ENCODE results near the gene TMEM106C. TPM values are rescaled to one million over a fixed set of nuclear protein-coding genes. Genes with fewer than 3 reads are reported as not detected.
"Not testable (repeated sequence)": the region's sequence is repeated elsewhere in the genome, so short reads cannot be mapped to it uniquely, and the experiment has no call there.

TMEM106C gene
- total RNA-seq, 1 donor from 2014 or later: 31.3 TPM

DNA sequence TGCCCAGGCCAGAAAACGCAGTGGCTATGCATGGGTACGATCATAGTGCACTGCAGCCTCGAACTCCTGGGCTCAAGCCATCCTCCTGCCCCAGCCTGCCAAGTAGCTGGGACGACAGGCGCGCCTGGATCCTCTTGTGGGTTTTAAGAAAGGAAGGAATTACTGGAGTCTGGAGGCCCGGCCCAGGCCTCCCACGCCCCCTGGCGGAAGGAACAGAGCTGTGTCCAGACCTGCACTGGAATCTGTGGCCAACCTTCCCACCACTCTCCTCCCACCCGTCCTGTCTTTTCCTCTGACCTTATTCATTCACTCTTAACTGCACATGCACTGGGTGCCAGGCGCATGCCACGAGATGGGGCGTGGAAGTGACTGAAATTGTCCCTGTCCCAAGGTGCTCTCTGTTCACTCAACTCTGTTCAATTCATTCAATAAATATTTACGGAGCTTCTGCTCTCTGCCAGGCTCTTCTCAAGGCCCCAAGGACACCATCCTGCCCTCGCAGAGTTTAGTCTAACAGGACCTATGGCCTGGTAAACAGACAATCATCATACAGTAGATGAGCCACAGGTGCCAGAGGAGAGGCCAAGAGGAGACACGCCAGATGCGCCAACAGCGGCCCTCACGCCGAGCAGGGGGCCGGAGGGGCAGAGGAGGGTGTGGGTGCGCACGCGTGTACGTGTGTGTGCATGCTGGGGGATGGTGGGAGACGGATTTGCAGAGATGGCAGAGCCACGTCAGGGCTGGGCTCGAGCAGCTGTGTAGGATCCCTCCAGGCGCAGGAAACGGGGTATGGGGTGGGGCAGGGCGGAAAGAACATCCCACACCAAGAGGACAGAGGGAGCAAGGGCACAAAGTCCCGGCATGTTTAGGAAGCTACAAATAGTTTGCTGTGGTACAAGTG lies 13.7 kb upstream of the TMEM106C start:
- ChIA-PET POLR2A (interaction anchor here (0.5 to 1.1 kb wide), 2 partner anchors 9 to 244 kb away, joined by 3 to 4 read pairs; partner anchors contain the start of gene RPAP3), CTCF (interaction anchor here (0.7 to 1.3 kb wide), 5 partner anchors 55 to 303 kb away, joined by 3 to 4 read pairs (median 3); no protein-coding TSS in a partner anchor)
- Mint-ChIP-seq H3K36me3 (ENCODE audit: low read depth) (no peaks in the 10 kb centered on the region), H3K9me3 (no peaks in the 10 kb centered on the region), H3K27ac (no peak overlapping the region), H3K4me1 (no peaks in the 10 kb centered on the region), H3K27me3 (peaks cover 30% of the 10 kb centered on the region), H3K4me3 (no peak overlapping the region)
- TF ChIP-seq, protein P1, sequence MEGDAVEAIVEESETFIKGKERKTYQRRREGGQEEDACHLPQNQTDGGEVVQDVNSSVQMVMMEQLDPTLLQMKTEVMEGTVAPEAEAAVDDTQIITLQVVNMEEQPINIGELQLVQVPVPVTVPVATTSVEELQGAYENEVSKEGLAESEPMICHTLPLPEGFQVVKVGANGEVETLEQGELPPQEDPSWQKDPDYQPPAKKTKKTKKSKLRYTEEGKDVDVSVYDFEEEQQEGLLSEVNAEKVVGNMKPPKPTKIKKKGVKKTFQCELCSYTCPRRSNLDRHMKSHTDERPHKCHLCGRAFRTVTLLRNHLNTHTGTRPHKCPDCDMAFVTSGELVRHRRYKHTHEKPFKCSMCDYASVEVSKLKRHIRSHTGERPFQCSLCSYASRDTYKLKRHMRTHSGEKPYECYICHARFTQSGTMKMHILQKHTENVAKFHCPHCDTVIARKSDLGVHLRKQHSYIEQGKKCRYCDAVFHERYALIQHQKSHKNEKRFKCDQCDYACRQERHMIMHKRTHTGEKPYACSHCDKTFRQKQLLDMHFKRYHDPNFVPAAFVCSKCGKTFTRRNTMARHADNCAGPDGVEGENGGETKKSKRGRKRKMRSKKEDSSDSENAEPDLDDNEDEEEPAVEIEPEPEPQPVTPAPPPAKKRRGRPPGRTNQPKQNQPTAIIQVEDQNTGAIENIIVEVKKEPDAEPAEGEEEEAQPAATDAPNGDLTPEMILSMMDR (IDR thresholded peaks at IDR 0.05): no peak
- intact Hi-C loops (cut with micrococcal nuclease): loop anchor here (1.0 kb wide), 2 partner anchors 45 to 234 kb away; partner anchors contain the start of gene VDR
- DNase-seq: no peak
- ATAC-seq (ENCODE audit: low read depth): peak; percentile 69

DNA sequence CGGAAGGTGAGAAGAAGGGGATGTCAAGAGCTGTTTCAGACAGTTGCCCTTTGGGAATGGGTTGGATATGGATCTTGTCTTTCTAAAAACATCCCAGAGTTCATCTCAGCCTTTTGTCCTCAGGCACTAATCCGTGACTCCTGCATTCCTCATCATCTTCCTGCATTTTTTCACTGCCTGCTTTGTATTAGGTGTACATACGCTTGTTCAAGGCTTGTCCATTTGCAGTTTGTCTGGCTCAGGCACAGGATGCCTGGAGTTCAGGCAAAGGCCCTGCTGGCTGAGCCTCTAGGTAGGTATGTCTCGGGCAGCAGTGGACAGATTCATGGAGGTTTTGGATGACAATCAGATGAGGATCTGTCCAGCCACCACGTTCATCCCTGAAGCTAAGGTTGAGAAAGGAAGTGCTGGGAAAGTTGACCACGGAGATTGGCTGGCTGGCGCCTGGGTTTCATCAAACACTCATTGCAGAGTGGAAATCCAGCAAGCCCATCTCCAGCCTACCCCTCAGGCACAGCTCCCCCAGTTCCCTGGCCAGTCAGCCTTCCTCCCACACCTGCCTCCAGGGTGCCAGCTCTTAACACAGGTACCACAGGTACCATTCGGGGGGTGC lies 12.4 kb upstream of the TMEM106C start:
- H3K27me3 Mint-ChIP-seq: peaks cover 29% of the 10 kb centered on the region
- POLR2A ChIA-PET: no interaction called here
- TF ChIP-seq, protein P1 (IDR thresholded peaks at IDR 0.05): no peak
- DNase-seq (no peak), ATAC-seq (ENCODE audit: low read depth) (no peak)
- no peaks in the 10 kb centered on the region for H3K36me3 Mint-ChIP-seq (ENCODE audit: low read depth)
- no peaks in the 10 kb centered on the region for H3K4me1 Mint-ChIP-seq
- CTCF ChIA-PET: no interaction called here
- intact Hi-C loops (cut with micrococcal nuclease): no loop called here
- H3K27ac Mint-ChIP-seq: no peak overlapping the region
- H3K9me3 Mint-ChIP-seq: no peaks in the 10 kb centered on the region
- H3K4me3 Mint-ChIP-seq: no peak overlapping the region

DNA sequence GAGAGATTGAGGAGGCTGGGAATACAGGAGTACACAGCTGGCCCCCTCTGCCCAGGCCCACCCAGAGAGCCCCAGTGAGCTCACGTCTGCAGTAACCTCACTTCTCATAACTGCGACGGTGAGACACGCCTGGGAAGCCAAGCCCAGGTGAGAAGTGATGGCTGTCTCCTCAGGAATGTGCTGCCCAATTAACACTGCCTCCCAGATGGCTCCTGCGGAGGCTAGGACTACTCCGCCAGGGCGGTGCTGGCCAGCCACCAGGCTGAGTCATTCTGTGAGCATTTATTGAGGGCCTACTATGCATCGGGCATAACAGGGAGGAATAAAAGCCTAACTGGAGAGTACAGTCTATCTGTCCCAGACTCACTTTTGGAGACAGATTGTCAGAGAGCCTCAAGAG lies 9.3 kb upstream of the TMEM106C start:
- Mint-ChIP-seq H3K27me3 (peaks cover 20% of the 10 kb centered on the region), H3K4me1 (no peaks in the 10 kb centered on the region), H3K36me3 (ENCODE audit: low read depth) (no peaks in the 10 kb centered on the region), H3K4me3 (no peak overlapping the region), H3K9me3 (peaks cover 3% of the 10 kb centered on the region), H3K27ac (no peak overlapping the region)
- ChIA-PET POLR2A (no interaction called here), CTCF (no interaction called here)
- ATAC-seq (ENCODE audit: low read depth) (no peak), DNase-seq (no peak)
- intact Hi-C loops (cut with micrococcal nuclease): no loop called here
- TF ChIP-seq, protein P1 (IDR thresholded peaks at IDR 0.05): no peak

DNA sequence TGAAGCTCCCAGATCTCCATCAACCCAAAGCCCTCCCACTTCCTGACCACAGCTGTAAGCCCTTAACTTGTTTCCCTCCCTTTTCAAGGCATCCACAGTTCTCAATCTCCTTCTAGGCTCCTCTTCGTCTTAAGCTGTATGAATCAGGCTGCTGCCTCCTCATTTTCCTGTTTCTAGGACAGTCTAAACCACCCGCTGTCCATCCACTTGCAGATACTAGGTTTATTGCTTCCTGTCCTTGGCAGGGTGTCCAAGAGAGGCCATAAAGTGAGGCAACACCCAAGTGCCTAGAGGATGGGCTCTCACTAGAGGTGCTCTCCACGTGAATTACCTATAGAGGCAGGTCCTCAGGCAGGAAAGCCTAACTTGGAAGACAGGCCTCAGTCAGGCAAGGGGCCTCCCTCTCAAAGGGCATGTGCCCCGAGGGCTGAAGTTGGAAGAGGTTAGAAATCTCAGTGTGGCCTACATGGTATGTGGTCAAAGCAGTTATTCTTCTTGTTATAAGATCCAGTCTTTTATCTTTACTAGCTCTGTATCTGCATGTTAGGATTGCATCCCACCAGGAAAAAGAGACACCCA lies 8.8 kb upstream of the TMEM106C start:
- H3K27me3 Mint-ChIP-seq: peaks cover 22% of the 10 kb centered on the region
- TF ChIP-seq, protein P1 (IDR thresholded peaks at IDR 0.05): no peak
- H3K4me3 Mint-ChIP-seq: no peak overlapping the region
- no peaks in the 10 kb centered on the region for H3K4me1 Mint-ChIP-seq
- ChIA-PET CTCF (no interaction called here), POLR2A (interaction anchor here (0.6 kb wide), 1 partner anchor 242 kb away, joined by 3 read pairs; no protein-coding TSS in a partner anchor)
- DNase-seq (no peak), ATAC-seq (ENCODE audit: low read depth) (no peak)
- H3K9me3 Mint-ChIP-seq: peaks cover 3% of the 10 kb centered on the region
- intact Hi-C loops (cut with micrococcal nuclease): no loop called here
- no peaks in the 10 kb centered on the region for H3K36me3 Mint-ChIP-seq (ENCODE audit: low read depth)
- no peak overlapping the region for H3K27ac Mint-ChIP-seq

DNA sequence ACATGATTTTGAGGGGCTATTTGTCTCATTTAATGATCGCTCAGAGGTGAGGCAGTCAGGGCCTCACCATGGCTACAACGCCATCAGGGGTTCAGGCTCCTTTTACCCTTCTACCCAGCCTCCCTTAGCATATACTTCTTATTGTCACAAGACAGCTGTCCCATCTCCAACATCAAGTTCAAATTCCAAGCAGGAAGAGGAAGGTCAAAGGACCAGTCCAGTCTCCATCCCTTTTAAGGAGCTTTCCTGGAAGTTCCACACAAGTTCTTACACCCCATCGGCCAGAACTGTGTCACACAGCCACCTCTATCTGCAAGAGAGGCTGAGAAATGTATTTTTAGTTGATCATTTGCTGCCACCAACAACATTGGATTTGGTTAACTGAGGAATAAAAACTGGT lies 8.3 kb upstream of the TMEM106C start:
- Mint-ChIP-seq H3K4me1 (no peaks in the 10 kb centered on the region), H3K9me3 (peaks cover 3% of the 10 kb centered on the region), H3K36me3 (ENCODE audit: low read depth) (no peaks in the 10 kb centered on the region), H3K4me3 (no peak overlapping the region), H3K27me3 (peaks cover 20% of the 10 kb centered on the region), H3K27ac (no peak overlapping the region)
- ATAC-seq (ENCODE audit: low read depth) (no peak), DNase-seq (no peak)
- TF ChIP-seq, protein P1 (IDR thresholded peaks at IDR 0.05): no peak
- CTCF ChIA-PET: no interaction called here
- POLR2A ChIA-PET: interaction anchor here (0.6 kb wide), 1 partner anchor 242 kb away, joined by 3 read pairs; no protein-coding TSS in a partner anchor
- intact Hi-C loops (cut with micrococcal nuclease): no loop called here

DNA sequence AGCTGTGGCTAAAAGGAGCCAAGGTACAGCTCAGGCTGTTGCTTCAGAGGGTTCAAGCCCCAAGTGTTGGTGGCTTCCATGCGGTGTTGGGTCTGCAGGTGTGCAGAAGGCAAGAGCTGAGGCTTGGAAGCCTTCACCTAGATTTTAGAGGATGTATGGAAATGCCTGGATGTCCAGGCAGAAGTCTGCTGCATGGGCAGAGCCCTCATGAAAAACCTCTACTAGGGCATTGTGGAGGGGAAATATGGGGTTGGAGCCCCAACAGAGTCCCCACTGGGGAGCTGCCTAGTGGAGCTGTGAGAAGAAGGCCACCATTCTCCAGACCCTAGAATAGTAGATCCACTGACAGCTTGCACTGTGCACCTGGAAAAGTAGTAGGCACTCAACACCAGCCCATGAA lies 5.7 kb upstream of the TMEM106C start:
- H3K9me3 Mint-ChIP-seq; ATAC-seq (ENCODE audit: low read depth); H3K27ac Mint-ChIP-seq; H3K36me3 Mint-ChIP-seq (ENCODE audit: low read depth); intact Hi-C loops (cut with micrococcal nuclease); H3K4me1 Mint-ChIP-seq; H3K4me3 Mint-ChIP-seq; DNase-seq: not testable (repeated sequence)
- CTCF ChIA-PET: interaction anchor here (1.0 kb wide), 1 partner anchor 21 kb away, joined by 3 read pairs; no protein-coding TSS in a partner anchor
- peaks cover 22% of the 10 kb centered on the region for H3K27me3 Mint-ChIP-seq
- POLR2A ChIA-PET: interaction anchor here (1.0 kb wide), 1 partner anchor 75 kb away, joined by 3 read pairs; no protein-coding TSS in a partner anchor
